ENCODE measurements around the gene TIMM17A. TPM values are rescaled to one million over a fixed set of nuclear protein-coding genes. Genes with fewer than 3 reads are reported as not detected.

The TIMM17A gene
- total RNA-seq, 1 donor from 2014 or later = 50.5 TPM

GRCh38 chr1:201930137-201930536 is 25.2 kb upstream of the TIMM17A start:
- Histone ChIP-seq H3F3A (ENCODE audit: low read depth) (no peaks in the 10 kb centered on the region), H2AFZ (replicated peaks) (no peak overlapping the region), H3K4me2 (no peak overlapping the region), H3K36me3 (no peaks in the 10 kb centered on the region), H3K79me2 (ENCODE audit: low read depth) (no peaks in the 10 kb centered on the region), H4K20me1 (ENCODE audit: low read depth) (no peaks in the 10 kb centered on the region), H3K27me3 (no peaks in the 10 kb centered on the region), H3K9me3 (ENCODE audit: low read depth) (no peaks in the 10 kb centered on the region), H3K27ac (no peak overlapping the region), H3K4me1 (no peaks in the 10 kb centered on the region), H3K4me3 (no peak overlapping the region), H3K9ac (no peak overlapping the region)
- Mint-ChIP-seq H3K4me1 (peaks cover 7% of the 10 kb centered on the region), H3K27me3 (ENCODE audit: insufficient read depth, low read depth) (peaks cover 2% of the 10 kb centered on the region), H3K9me3 (no peaks in the 10 kb centered on the region), H3K4me3 (no peak overlapping the region), H3K36me3 (no peaks in the 10 kb centered on the region), H3K27ac (no peak overlapping the region)
- DNase-seq (ENCODE audit: low spot score) = no peak
- TF ChIP-seq CTCF (IDR thresholded peaks at IDR 0.05) = no peak
- TF ChIP-seq EZH2phosphoT487 (IDR thresholded peaks at IDR 0.05) = no peak
- TF ChIP-seq EZH2 (IDR thresholded peaks at IDR 0.05) = no peak

- Histone ChIP-seq H3K27me3 (no peaks in the 10 kb centered on the region), H3K36me3 (no peaks in the 10 kb centered on the region), H3K9me3 (ENCODE audit: low read depth) (no peaks in the 10 kb centered on the region), H3K4me1 (no peaks in the 10 kb centered on the region), H2AFZ (replicated peaks) (no peak overlapping the region), H3K27ac (no peak overlapping the region), H4K20me1 (ENCODE audit: low read depth) (no peaks in the 10 kb centered on the region), H3K4me2 (no peak overlapping the region), H3K9ac (no peak overlapping the region), H3K4me3 (no peak overlapping the region), H3F3A (ENCODE audit: low read depth) (no peaks in the 10 kb centered on the region), H3K79me2 (ENCODE audit: low read depth) (no peaks in the 10 kb centered on the region)
- TF ChIP-seq EZH2phosphoT487 (IDR thresholded peaks at IDR 0.05) = no peak
- TF ChIP-seq EZH2 (IDR thresholded peaks at IDR 0.05) = no peak
- no peak for TF ChIP-seq CTCF (IDR thresholded peaks at IDR 0.05)
- Mint-ChIP-seq H3K27me3 (ENCODE audit: insufficient read depth, low read depth) (peaks cover 2% of the 10 kb centered on the region), H3K36me3 (no peaks in the 10 kb centered on the region), H3K9me3 (no peaks in the 10 kb centered on the region), H3K4me3 (no peak overlapping the region), H3K27ac (no peak overlapping the region), H3K4me1 (peaks cover 7% of the 10 kb centered on the region)
- DNase-seq (ENCODE audit: low spot score) = no peak
These were observed 24.5 kb upstream of the TIMM17A start for GRCh38 chr1:201930803-201931202.

GRCh38 chr1:201933840-201934430 is 21.4 kb upstream of the TIMM17A start:
- Mint-ChIP-seq H3K27ac (no peak overlapping the region), H3K9me3 (no peaks in the 10 kb centered on the region), H3K36me3 (no peaks in the 10 kb centered on the region), H3K27me3 (ENCODE audit: insufficient read depth, low read depth) (peaks cover 2% of the 10 kb centered on the region), H3K4me3 (no peak overlapping the region), H3K4me1 (peaks cover 10% of the 10 kb centered on the region)
- H3K4me3 ChIP-seq = no peak overlapping the region
- H3K4me1 ChIP-seq = peaks cover 2% of the 10 kb centered on the region
- no peak overlapping the region for H2AFZ ChIP-seq (replicated peaks)
- DNase-seq (ENCODE audit: low spot score) = no peak
- H3K9ac ChIP-seq = no peak overlapping the region
- H3K27me3 ChIP-seq = no peaks in the 10 kb centered on the region
- no peaks in the 10 kb centered on the region for H4K20me1 ChIP-seq (ENCODE audit: low read depth)
- H3K36me3 ChIP-seq = no peaks in the 10 kb centered on the region
- H3K27ac ChIP-seq = no peak overlapping the region
- TF ChIP-seq EZH2 (IDR thresholded peaks at IDR 0.05) (no peak), CTCF (IDR thresholded peaks at IDR 0.05) (no peak)
- no peaks in the 10 kb centered on the region for H3K79me2 ChIP-seq (ENCODE audit: low read depth)
- H3K4me2 ChIP-seq = no peak overlapping the region
- H3F3A ChIP-seq (ENCODE audit: low read depth) = peaks cover 7% of the 10 kb centered on the region
- H3K9me3 ChIP-seq (ENCODE audit: low read depth) = no peaks in the 10 kb centered on the region

Measured in neural progenitor cell (in vitro differentiated cells).